H1 (cell line): ENCODE results near the gene LCN12. TPM values are rescaled to one million over a fixed set of nuclear protein-coding genes. Genes with fewer than 3 reads are reported as not detected.

ENCODE experiments used
- CTCF ChIA-PET: fragments of 300-600 bp; sonication (Branson Sonifier 250); formaldehyde crosslinking; loops from one replicate; lab custom pipeline; 2021; ENCODE audit not compliant: partially characterized antibody; lab: Charles Lee
- POLR2A ChIA-PET: fragments of 300-600 bp; sonication (Branson Sonifier 250); formaldehyde crosslinking; loops from one replicate; lab custom pipeline; 2021; ENCODE audit warnings: inconsistent platforms; ENCODE audit not compliant: partially characterized antibody; lab: Charles Lee
- DNase-seq, 2 experiments: peaks; one replicate each; pipeline versions ENCODE4 v3.0.0 to v3.0.0-alpha.2; 2010 to 2022; ENCODE audit warnings: low spot score in 2 of 2, low read depth in 1 of 2, mixed read lengths in 1 of 2
- FAIRE-seq: peaks from 2 replicates; lab custom pipeline; 2011; peaks lifted over from hg19 to GRCh38; lab: Jason Lieb, UNC
- H2AFZ ChIP-seq: 2 replicates; pipeline ENCODE4 v1.8.1; 2012; ENCODE audit warnings: low read length, inconsistent platforms
- H2AK5ac ChIP-seq: 2 replicates; pipeline ENCODE4 v1.6.1; 2013; ENCODE audit warnings: low read depth, low read length
- H2BK120ac ChIP-seq: replicated peaks from 2 replicates; pipeline ENCODE3; 2013; ENCODE audit warnings: low read depth, low read length, inconsistent platforms
- H2BK12ac ChIP-seq: 2 replicates; pipeline ENCODE4 v1.6.1; 2013; ENCODE audit warnings: low read depth, low read length
- H2BK15ac ChIP-seq: 2 replicates; pipeline ENCODE4 v1.6.1; 2013; ENCODE audit warnings: low read length
- H2BK20ac ChIP-seq: 2 replicates; pipeline ENCODE4 v1.6.1; 2013; ENCODE audit warnings: low read length
- H2BK5ac ChIP-seq: 2 replicates; pipeline ENCODE4 v1.6.1; 2013; ENCODE audit warnings: low read depth, low read length
- H3K14ac ChIP-seq: 2 replicates; pipeline ENCODE4 v1.6.1; 2013; ENCODE audit warnings: inconsistent platforms; ENCODE audit not compliant: insufficient read length
- H3K18ac ChIP-seq: 2 replicates; pipeline ENCODE4 v1.6.1; 2013; ENCODE audit warnings: low read length; ENCODE audit errors: extremely low read depth
- H3K23ac ChIP-seq: 2 replicates; pipeline ENCODE4 v1.6.1; 2013; ENCODE audit warnings: inconsistent platforms; ENCODE audit not compliant: insufficient read length
- H3K23me2 ChIP-seq: 2 replicates; pipeline ENCODE4 v1.6.1; 2013; ENCODE audit warnings: low read depth, low read length
- H3K27ac ChIP-seq: 2 replicates; pipeline ENCODE4 v1.6.1; 2011; ENCODE audit warnings: low read depth, low read length, inconsistent platforms
- H3K27me3 ChIP-seq, 4 experiments: replicated peaks in 1 of 4; 1 replicate in 1 of 4; 2 replicates in 3 of 4; pipeline versions ENCODE4 v1.6.1 to v1.8.1; 2011 to 2013; ENCODE audit warnings: low read length in 3 of 4, mild to moderate bottlenecking in 3 of 4, inconsistent platforms in 2 of 4, mixed read lengths in 2 of 4, moderate library complexity in 1 of 4; ENCODE audit not compliant: control insufficient read depth in 3 of 4, insufficient read depth in 3 of 4; ENCODE audit errors: extremely low read depth in 1 of 4
- H3K36me3 ChIP-seq, 4 experiments: 2 replicates each; pipeline versions ENCODE4 v1.6.1 to v1.8.1; 2011 to 2013; ENCODE audit warnings: mild to moderate bottlenecking in 4 of 4, low read length in 3 of 4, moderate library complexity in 2 of 4, control low read depth in 1 of 4, inconsistent platforms in 1 of 4; ENCODE audit not compliant: insufficient read depth in 4 of 4, control insufficient read depth in 2 of 4
- H3K4ac ChIP-seq: replicated peaks from 2 replicates; pipeline ENCODE3; 2013; ENCODE audit warnings: low read length, low read depth, mixed read lengths, inconsistent platforms; ENCODE audit not compliant: insufficient read length
- H3K4me1 ChIP-seq, 4 experiments: replicated peaks in 1 of 4; 1 replicate in 1 of 4; 2 replicates in 3 of 4; pipeline versions ENCODE4 v1.6.1 to v1.8.1; 2011 to 2013; ENCODE audit warnings: low read length in 3 of 4, inconsistent platforms in 2 of 4, mixed read lengths in 1 of 4; ENCODE audit not compliant: insufficient read depth in 4 of 4, control insufficient read depth in 3 of 4
- H3K4me2 ChIP-seq, 2 experiments: 2 replicates each; pipeline versions ENCODE4 v1.6.1 to v1.8.1; 2011 to 2013; ENCODE audit warnings: low read depth in 2 of 2, low read length in 2 of 2, control low read depth in 1 of 2, inconsistent platforms in 1 of 2, mild to moderate bottlenecking in 1 of 2; ENCODE audit not compliant: insufficient read depth in 1 of 2
- H3K4me3 ChIP-seq, 4 experiments: fragments of 200-600, 300-600 bp in 1 of 4; sonication (generic), shearing (Covaris generic), sonication (Bioruptor Twin) in 1 of 4; 2 replicates each; pipeline versions ENCODE4 v1.5.1 to v1.8.1; 2011 to 2016; ENCODE audit warnings: low read length in 4 of 4, low read depth in 3 of 4, control low read depth in 2 of 4, inconsistent platforms in 2 of 4, mild to moderate bottlenecking in 2 of 4, mixed read lengths in 1 of 4, moderate library complexity in 1 of 4; ENCODE audit not compliant: insufficient read depth in 2 of 4; ENCODE audit errors: extremely low read depth in 1 of 4
- H3K56ac ChIP-seq: replicated peaks from 2 replicates; pipeline ENCODE3; 2013; ENCODE audit warnings: low read depth, mild to moderate bottlenecking, mixed read lengths, low read length, inconsistent platforms; ENCODE audit not compliant: insufficient read length
- H3K79me1 ChIP-seq: 2 replicates; pipeline ENCODE4 v1.6.1; 2013; ENCODE audit warnings: low read depth, low read length, control low read depth
- H3K79me2 ChIP-seq, 2 experiments: 2 replicates each; pipeline versions ENCODE4 v1.6.1 to v1.8.1; 2012 to 2013; ENCODE audit warnings: low read length in 2 of 2, mild to moderate bottlenecking in 2 of 2, inconsistent platforms in 1 of 2; ENCODE audit not compliant: insufficient read depth in 2 of 2, control insufficient read depth in 1 of 2
- H3K9ac ChIP-seq, 4 experiments: replicated peaks in 1 of 4; 1 replicate in 1 of 4; 2 replicates in 3 of 4; pipeline versions ENCODE4 v1.6.1 to v1.8.1; 2011 to 2013; ENCODE audit warnings: low read depth in 3 of 4, low read length in 3 of 4, control low read depth in 2 of 4, mild to moderate bottlenecking in 2 of 4, moderate library complexity in 2 of 4, inconsistent platforms in 1 of 4; ENCODE audit errors: extremely low read depth in 1 of 4
- H3K9me3 ChIP-seq, 2 experiments: 2 replicates each; pipeline versions ENCODE4 v1.6.1 to v1.8.1; 2012 to 2013; ENCODE audit warnings: mild to moderate bottlenecking in 2 of 2, moderate library complexity in 2 of 2, control low read depth in 1 of 2, inconsistent platforms in 1 of 2, low read depth in 1 of 2, low read length in 1 of 2, mixed read lengths in 1 of 2; ENCODE audit not compliant: insufficient read depth in 2 of 2
- H4K20me1 ChIP-seq, 2 experiments: replicated peaks in 1 of 2; 2 replicates each; pipeline versions ENCODE3 to v1.8.1; 2011 to 2013; ENCODE audit warnings: inconsistent platforms in 2 of 2, low read length in 2 of 2, mild to moderate bottlenecking in 1 of 2; ENCODE audit not compliant: insufficient read depth in 2 of 2, control insufficient read depth in 1 of 2
- H4K5ac ChIP-seq: 2 replicates; pipeline ENCODE4 v1.6.1; 2013; ENCODE audit warnings: low read length, low read depth, mixed read lengths, inconsistent platforms; ENCODE audit not compliant: insufficient read length
- H4K8ac ChIP-seq: 2 replicates; pipeline ENCODE4 v1.8.0; 2013; ENCODE audit warnings: mild to moderate bottlenecking, moderate library complexity, low read length, inconsistent platforms; ENCODE audit not compliant: insufficient read depth; ENCODE audit errors: extremely low read depth
- H4K91ac ChIP-seq: replicated peaks from 2 replicates; pipeline ENCODE3; 2013; ENCODE audit warnings: low read length, mixed read lengths, inconsistent platforms; ENCODE audit not compliant: insufficient read length
- BCL11A ChIP-seq, 2 experiments: IDR thresholded peaks; one replicate each; pipeline ENCODE4 v1.6.1; 2011; ENCODE audit warnings: low read depth in 2 of 2, low read length in 2 of 2, mild to moderate bottlenecking in 2 of 2
- CEBPB ChIP-seq: IDR thresholded peaks from 2 replicates; pipeline ENCODE4 v1.6.1; 2012; ENCODE audit warnings: low read depth, low read length
- CTBP2 ChIP-seq: IDR thresholded peaks from 2 replicates; pipeline ENCODE4 v1.7.0; 2011; ENCODE audit warnings: borderline replicate concordance, mild to moderate bottlenecking, moderate library complexity, mixed read lengths, low read length; ENCODE audit not compliant: insufficient read depth, insufficient read length
- E2F6 ChIP-seq: IDR thresholded peaks from 2 replicates; pipeline ENCODE4 v1.6.1; 2012; ENCODE audit warnings: inconsistent platforms
- JUN ChIP-seq: IDR thresholded peaks from 2 replicates; pipeline ENCODE4 v1.6.1; 2011; ENCODE audit warnings: low read depth, mild to moderate bottlenecking, improper control_type of control experiment, low read length
- KDM1A ChIP-seq: fragments of 200-600, 300-600 bp; sonication (generic); IDR thresholded peaks from 2 replicates; pipeline ENCODE4 v1.7.1; 2016; ENCODE audit warnings: mild to moderate bottlenecking, low read length, borderline replicate concordance
- MAX ChIP-seq: IDR thresholded peaks from 2 replicates; pipeline ENCODE4 v1.6.1; 2012; ENCODE audit warnings: inconsistent platforms
- POLR2A ChIP-seq, 2 experiments: IDR thresholded peaks; 1 replicate in 1 of 2; 2 replicates in 1 of 2; pipeline ENCODE4 v1.6.1; 2011; ENCODE audit warnings: low read depth in 2 of 2, low read length in 2 of 2, mild to moderate bottlenecking in 2 of 2; ENCODE audit errors: control extremely low read depth in 1 of 2
- POLR2AphosphoS5 ChIP-seq: IDR thresholded peaks from 2 replicates; pipeline ENCODE4 v1.6.1; 2011; ENCODE audit warnings: low read depth, low read length
- RXRA ChIP-seq: IDR thresholded peaks from 2 replicates; pipeline ENCODE4 v1.6.1; 2011; ENCODE audit warnings: low read depth, mild to moderate bottlenecking, low read length, moderate library complexity; ENCODE audit not compliant: insufficient read depth
- SP1 ChIP-seq: IDR thresholded peaks from 2 replicates; pipeline ENCODE4 v1.6.1; 2011; ENCODE audit warnings: low read depth, low read length
- SP2 ChIP-seq: IDR thresholded peaks from 2 replicates; pipeline ENCODE4 v1.6.1; 2012; ENCODE audit warnings: mild to moderate bottlenecking, low read length, inconsistent platforms
- TAF7 ChIP-seq: optimal IDR thresholded peaks from 2 replicates; pipeline ENCODE3; 2011; ENCODE audit warnings: low read depth, mild to moderate bottlenecking, inconsistent platforms, low read length, moderate library complexity, borderline replicate concordance
- YY1 ChIP-seq: IDR thresholded peaks from 2 replicates; pipeline ENCODE4 v1.6.1; 2011; ENCODE audit warnings: low read depth, mild to moderate bottlenecking, low read length
- WGBS, 2 experiments: shearing (Covaris generic) in 1 of 2; methylation state at CpG; one replicate each; pipeline versions ENCODE4 v1.1.6 to v1.1.7; 2013 to 2015; ENCODE audit warnings: low lambda C conversion rate in 2 of 2, mixed read lengths in 2 of 2, inconsistent platforms in 1 of 2, low coverage in 1 of 2, missing lambda C conversion rate in 1 of 2; ENCODE audit not compliant: insufficient replicate concordance in 2 of 2, insufficient coverage in 1 of 2, insufficient read length in 1 of 2; ENCODE audit errors: extremely low coverage in 1 of 2, missing lambda C conversion rate in 1 of 2; 5-methylcytosine and 5-hydroxymethylcytosine counted together
- polyA plus RNA-seq, 7 experiments: library from polyadenylated mRNA; depleted of rRNA in 3 of 7; stranded (reverse) in 5 of 7; unstranded in 2 of 7; fragments of >200 nt in 5 of 7; fragments of 200-250 nt in 2 of 7; gene quantifications; 1 replicate in 5 of 7; 2 replicates in 1 of 7; 4 replicates in 1 of 7; pipeline versions ENCODE4 v1.2.1 to v1.2.3, GENCODE V29; 2011 to 2013; ENCODE audit warnings: missing spikeins in 2 of 7, mixed read lengths in 2 of 7
- total RNA-seq: library from RNA; stranded (reverse); fragmentation: NEBNext Ultra II Directional; extraction: Animal tissue kit (Norgen Biotek cat#: 25700); gene quantifications from 2 replicates; pipeline ENCODE4 v1.2.1, GENCODE V29; 2021

LCN12 gene
- total and polyA plus RNA-seq, 2 of the 8 experiments (the other 6 are each of a cell fraction or from before 2014, with no cell fraction given): 1.1 to 1.7 TPM

DNA sequence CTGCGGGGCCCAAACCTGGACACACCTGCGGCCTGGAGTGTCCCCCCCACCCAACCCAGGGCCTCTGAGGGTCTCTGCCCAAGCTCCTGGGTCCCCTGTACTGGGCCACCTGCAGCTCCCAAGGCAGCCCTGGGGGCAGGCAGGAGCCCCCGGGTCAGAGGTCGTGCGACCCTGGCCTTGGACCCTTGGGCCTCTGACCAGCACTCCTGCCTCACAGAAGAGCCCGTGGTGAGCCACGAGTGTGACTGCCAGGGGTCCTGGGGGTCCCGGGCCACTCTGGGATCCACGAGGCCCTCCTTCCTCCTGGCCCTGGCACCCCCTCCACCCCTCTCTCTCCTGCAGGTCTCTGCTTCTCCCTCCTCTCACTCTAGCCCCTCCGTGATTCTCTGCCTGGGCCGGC lies 20.3 kb downstream of the LCN12 start:
- H2AK5ac ChIP-seq: no peak overlapping the region
- H3K4me1 ChIP-seq: peaks cover 0 to 4% (median 1%) of the 10 kb centered on the region in 4 experiments; a peak in 4 of 7 replicates
- no peak overlapping the region for H2BK15ac ChIP-seq
- H4K8ac ChIP-seq: no peak overlapping the region
- H3K18ac ChIP-seq: no peak overlapping the region
- ChIA-PET POLR2A (no interaction called here), CTCF (interaction anchor here (1.3 to 9.4 kb wide), 4 partner anchors 12 to 63 kb away, joined by 5 to 38 read pairs (median 22); no protein-coding TSS in a partner anchor)
- no peak overlapping the region for H3K56ac ChIP-seq
- no peak overlapping the region for H3K23ac ChIP-seq
- no peak overlapping the region for H3K4me3 ChIP-seq
- H2BK12ac ChIP-seq: no peak overlapping the region
- no peak overlapping the region for H3K4ac ChIP-seq
- H3K9me3 ChIP-seq: no peaks in the 10 kb centered on the region
- DNase-seq: no peak
- H3K36me3 ChIP-seq: no peaks in the 10 kb centered on the region
- no peak overlapping the region for H2BK20ac ChIP-seq
- no peaks in the 10 kb centered on the region for H3K79me1 ChIP-seq
- H3K4me2 ChIP-seq: no peak overlapping the region
- no peak overlapping the region for H2BK120ac ChIP-seq
- no peak overlapping the region for H2AFZ ChIP-seq
- peaks cover 0 to 5% (median 2%) of the 10 kb centered on the region in 4 experiments; a peak in 2 of 7 replicates for H3K27me3 ChIP-seq
- H4K91ac ChIP-seq: no peak overlapping the region
- no peak overlapping the region for H2BK5ac ChIP-seq
- H4K20me1 ChIP-seq: peaks cover 0 to 2% of the 10 kb centered on the region in 2 experiments
- H3K79me2 ChIP-seq: no peaks in the 10 kb centered on the region
- no peak overlapping the region for H4K5ac ChIP-seq
- 95% methylated on average over 8 of the region's 11 CpGs; no CpG with 5 or more reads in 1 of the 2 experiments for WGBS, 2 experiments
- H3K23me2 ChIP-seq: peaks cover under 1% of the 10 kb centered on the region; the same call in 1 of the 2 replicates
- FAIRE-seq: no peak
- no peak overlapping the region for H3K14ac ChIP-seq
- no peak overlapping the region for H3K27ac ChIP-seq
- H3K9ac ChIP-seq: no peak overlapping the region
- no peak for TF ChIP-seq SP2
- no peak for TF ChIP-seq YY1
- no peak for TF ChIP-seq RXRA
- no peak for TF ChIP-seq CTBP2
- no peak for TF ChIP-seq POLR2A (IDR thresholded peaks at IDR 0.05; ENCODE audit: control extremely low read depth in 1 of 2, low read depth in 2 of 2, low read length in 2 of 2)
- TF ChIP-seq TAF7: no peak
- no peak for TF ChIP-seq CEBPB
- TF ChIP-seq SP1: no peak
- no peak for TF ChIP-seq E2F6
- no peak for TF ChIP-seq BCL11A (IDR thresholded peaks at IDR 0.05; ENCODE audit: low read depth in 2 of 2, low read length in 2 of 2)
- no peak for TF ChIP-seq JUN
- TF ChIP-seq KDM1A: no peak
- no peak for TF ChIP-seq MAX
- no peak for TF ChIP-seq POLR2AphosphoS5
